Suppressor macrophage (primary cell): ENCODE measurements around the gene ZEB1.
A peak's percentile ranks its signal among the peaks of the same experiment; 100 is the strongest.
"Not testable (repeated sequence)": the region's sequence is repeated elsewhere in the genome, so short reads cannot be mapped to it uniquely, and the experiment has no call there.

Source experiments
- DNase-seq, 4 experiments: peaks; one replicate each; pipeline ENCODE4 v3.0.0-alpha.2; 2020 to 2022

Gene ZEB1

GRCh38 chr10:31319602-31320549 lies 860 bp downstream of the ZEB1 start:
- peak; percentile 10 to 58 (median 32) for DNase-seq

GRCh38 chr10:31320550-31321211 lies 1.7 kb downstream of the ZEB1 start:
- peak in 3 of 4 experiments; percentile 4 to 36 (median 10) for DNase-seq

GRCh38 chr10:31321396-31321941 lies 2.5 kb downstream of the ZEB1 start:
- DNase-seq = peak in 3 of 4 experiments; percentile 7 to 32 (median 8)

GRCh38 chr10:31322647-31323046 lies 3.6 kb downstream of the ZEB1 start:
- DNase-seq = no peak

GRCh38 chr10:31340343-31340742 lies 21.3 kb downstream of the ZEB1 start:
- no peak for DNase-seq

- DNase-seq = no peak
These were observed 22.5 kb downstream of the ZEB1 start for GRCh38 chr10:31341552-31341951.

- no peak for DNase-seq
These were observed 24.0 kb downstream of the ZEB1 start for GRCh38 chr10:31343009-31343408.

- no peak for DNase-seq
These were observed 24.5 kb downstream of the ZEB1 start for GRCh38 chr10:31343551-31343950.

GRCh38 chr10:31345886-31346285 lies 26.9 kb downstream of the ZEB1 start:
- DNase-seq = peak in 3 of 4 experiments; percentile 3 to 40 (median 35)

- DNase-seq = peak in 1 of 4 experiments; percentile 12
These were observed 27.9 kb downstream of the ZEB1 start for GRCh38 chr10:31346953-31347352.

- DNase-seq = no peak
These were observed 28.7 kb downstream of the ZEB1 start for GRCh38 chr10:31347705-31348104.

- DNase-seq = no peak
These were observed 31.9 kb downstream of the ZEB1 start for GRCh38 chr10:31350891-31351290.

- peak in 2 of 4 experiments; percentile 11 to 30 for DNase-seq
These were observed 33.6 kb downstream of the ZEB1 start for GRCh38 chr10:31352436-31353226.

- DNase-seq = peak in 3 of 4 experiments; percentile 3 to 20 (median 3)
These were observed 34.6 kb downstream of the ZEB1 start for GRCh38 chr10:31353574-31353973.

GRCh38 chr10:31358688-31359330 lies 39.8 kb downstream of the ZEB1 start:
- no peak for DNase-seq

GRCh38 chr10:31359979-31360378 lies 41.0 kb downstream of the ZEB1 start:
- DNase-seq = peak in 1 of 4 experiments; percentile 3

GRCh38 chr10:31361475-31361874 lies 42.5 kb downstream of the ZEB1 start:
- DNase-seq = not testable (repeated sequence)

GRCh38 chr10:31362023-31362641 lies 43.1 kb downstream of the ZEB1 start:
- no peak for DNase-seq

GRCh38 chr10:31363696-31364095 lies 44.7 kb downstream of the ZEB1 start:
- not testable (repeated sequence) for DNase-seq

GRCh38 chr10:31364238-31364637 lies 45.2 kb downstream of the ZEB1 start:
- not testable (repeated sequence) for DNase-seq

GRCh38 chr10:31366703-31367102 lies 47.7 kb downstream of the ZEB1 start:
- DNase-seq = no peak
